GM18907 (cell line): ENCODE measurements around the gene HACD4.

Experiments used
- ATAC-seq: cut with Tn5 transposase; IDR thresholded peaks from one replicate; pipeline ENCODE4 v1.9.1; 2021; ENCODE audit warnings: mild to moderate bottlenecking, moderate library complexity; ENCODE audit not compliant: unreplicated experiment

Gene HACD4

DNA sequence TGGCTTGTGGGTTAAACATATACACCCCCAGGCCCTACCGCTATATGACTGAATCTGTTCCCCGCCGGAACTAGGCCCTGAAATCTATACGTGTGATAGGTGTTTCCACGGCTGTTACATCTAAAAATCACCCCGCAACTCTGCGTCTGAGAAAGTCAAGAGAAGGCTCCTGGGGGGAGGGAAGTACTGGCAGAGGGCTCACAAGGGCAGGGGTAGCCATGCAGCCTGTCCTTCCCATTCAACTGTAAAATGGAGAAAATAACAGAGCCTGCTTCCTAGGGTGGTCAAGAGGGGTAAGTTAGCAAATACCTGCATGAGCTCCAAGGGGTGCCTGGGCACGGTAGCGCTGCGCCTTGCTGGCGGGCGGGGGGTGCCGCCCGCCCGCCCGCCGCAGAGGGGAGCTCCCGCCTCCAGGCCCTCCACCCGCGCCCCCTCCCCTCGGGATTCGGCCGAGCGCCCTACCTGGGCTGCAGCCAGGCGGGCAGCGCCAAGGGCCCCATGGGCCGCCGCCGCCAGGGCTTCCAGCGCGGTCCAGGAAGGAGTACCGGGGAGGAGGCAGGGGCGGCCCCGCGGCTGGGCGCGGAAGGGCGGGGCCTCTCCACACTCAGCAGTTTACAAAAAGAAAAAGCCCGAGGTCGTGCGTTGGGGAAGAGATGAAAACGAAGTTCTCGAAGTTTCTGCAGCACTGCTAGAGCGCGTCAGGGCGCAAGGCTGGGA lies at the start of gene HACD4:
Gene HACD4, minus strand, starts transcription at position 550 of the 717 bp plus-strand sequence. Its CDS starts 50 bp downstream, at position 500.
- ATAC-seq, result peak; percentile 81

GRCh38 chr9:21080793-21081192 lies 49.4 kb upstream of the HACD4 start:
- ATAC-seq, result no peak

- ATAC-seq, result no peak
Measured at GRCh38 chr9:21078702-21079101, 47.3 kb upstream of the HACD4 start.

- no peak for ATAC-seq
Measured at GRCh38 chr9:21077781-21078180, 46.3 kb upstream of the HACD4 start, which contains the start of gene IFNB1. Gene IFNB1 (minus strand): TSS chr9:21077942. CDS start chr9:21077869, 73 bp downstream.

GRCh38 chr9:21075484-21075883 lies 44.0 kb upstream of the HACD4 start:
- no peak for ATAC-seq

- ATAC-seq, result no peak
Measured at GRCh38 chr9:21070906-21071305, 39.5 kb upstream of the HACD4 start.

DNA sequence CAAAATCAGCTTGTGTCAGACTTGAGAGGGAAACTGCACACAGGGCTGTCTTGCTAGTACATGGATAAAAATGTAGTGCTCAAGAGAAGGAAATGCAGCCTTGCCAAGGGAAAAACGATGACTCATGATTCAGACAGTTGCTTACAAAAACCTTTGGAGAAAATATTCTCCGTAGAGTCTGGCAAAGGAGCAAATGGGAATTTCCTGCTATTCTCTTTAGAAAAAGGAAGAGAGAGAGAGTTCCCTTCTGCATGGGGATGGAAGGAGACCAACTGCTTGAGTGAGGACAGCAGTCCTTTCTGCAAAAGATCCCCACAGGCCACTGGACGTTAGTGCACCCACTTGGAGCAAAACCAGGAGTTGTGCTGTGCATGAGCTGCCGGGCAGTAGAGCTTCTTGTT lies 38.7 kb upstream of the HACD4 start:
- ATAC-seq, result no peak

- ATAC-seq, result peak; percentile 86
Measured at GRCh38 chr9:21060919-21061561, 29.6 kb upstream of the HACD4 start.

- ATAC-seq, result no peak
Measured at GRCh38 chr9:21056931-21057330, 25.5 kb upstream of the HACD4 start.

DNA sequence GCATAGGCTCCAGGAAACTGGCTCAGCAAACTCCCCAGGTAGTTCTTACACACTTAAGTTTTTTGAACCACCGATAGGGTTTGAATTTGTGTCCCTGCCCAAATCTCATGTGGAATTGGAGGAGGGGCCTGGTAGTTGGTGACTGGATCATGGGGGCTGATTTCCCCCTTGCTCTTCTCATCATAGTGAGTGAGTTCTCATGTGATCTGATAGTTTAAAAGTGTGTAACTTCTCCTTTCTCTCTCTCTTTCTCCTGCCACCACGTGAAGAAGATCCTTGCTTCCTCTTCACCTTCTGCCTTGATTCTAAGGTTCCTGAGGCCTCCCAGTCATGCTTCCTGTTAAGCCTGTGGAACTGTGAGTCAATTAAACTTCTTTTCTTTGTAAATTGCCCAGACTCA lies 22.4 kb upstream of the HACD4 start:
- no peak for ATAC-seq

DNA sequence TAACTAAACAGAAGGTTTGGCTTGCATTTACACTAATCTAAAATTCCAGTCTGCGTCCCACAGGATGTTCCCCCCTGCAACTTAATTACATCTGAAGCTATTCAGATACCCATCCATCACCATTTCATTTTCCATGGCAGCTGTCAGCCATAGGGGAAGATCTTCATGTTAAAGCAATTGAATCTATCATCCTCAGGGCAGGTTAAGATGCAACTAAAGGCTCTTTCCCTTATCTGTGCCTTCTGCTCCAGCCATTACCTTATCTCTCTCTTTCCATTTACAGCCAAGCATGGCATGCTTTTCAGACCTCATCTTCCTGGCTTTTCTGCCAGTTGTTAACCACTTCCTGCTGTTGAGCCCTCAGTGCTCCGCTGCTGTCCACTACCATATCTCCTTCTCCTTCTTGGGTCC lies 15.8 kb upstream of the HACD4 start:
- no peak for ATAC-seq

DNA sequence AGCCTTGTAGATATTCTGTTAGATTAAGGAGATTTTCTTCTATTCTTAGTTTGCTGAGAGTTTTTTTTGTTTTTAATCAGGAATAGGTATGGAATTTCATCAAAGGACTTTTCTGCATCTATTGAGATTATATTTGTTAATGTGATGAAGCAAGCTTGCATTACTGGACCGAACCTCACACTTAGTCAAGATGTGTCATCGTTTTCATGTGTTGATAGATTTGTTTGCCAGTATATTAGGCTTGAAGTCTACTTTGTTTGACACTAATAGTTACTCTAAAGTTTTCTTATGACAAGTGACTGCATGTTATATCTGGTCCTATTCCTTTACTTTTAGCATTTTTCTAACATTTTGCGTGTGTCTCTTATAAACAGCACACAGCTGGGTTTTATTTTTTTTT lies 12.4 kb upstream of the HACD4 start:
- no peak for ATAC-seq

- no peak for ATAC-seq
Measured at GRCh38 chr9:21042466-21042865, 11.0 kb upstream of the HACD4 start.

DNA sequence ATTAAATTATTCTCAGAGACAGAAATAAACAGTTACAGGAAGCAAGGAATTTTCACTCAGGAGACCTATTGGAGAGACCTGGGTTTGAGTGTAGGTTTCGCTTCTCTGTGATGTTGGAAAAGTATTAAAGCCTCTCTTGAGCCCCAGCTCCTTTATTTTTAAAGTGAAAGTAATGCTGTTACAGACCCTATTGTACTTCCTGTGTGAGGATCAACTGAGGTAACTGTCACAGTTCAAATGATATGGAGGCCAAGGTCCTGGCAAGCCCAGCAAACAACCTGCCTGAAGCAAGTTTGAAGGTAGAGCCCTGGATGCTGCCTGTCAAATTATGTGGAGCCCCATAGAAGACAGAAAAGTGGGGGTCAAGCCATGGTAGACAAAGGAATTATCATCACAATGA lies 7.9 kb upstream of the HACD4 start:
- ATAC-seq, result no peak

GRCh38 chr9:21037278-21037677 lies 5.8 kb upstream of the HACD4 start:
- ATAC-seq, result no peak

DNA sequence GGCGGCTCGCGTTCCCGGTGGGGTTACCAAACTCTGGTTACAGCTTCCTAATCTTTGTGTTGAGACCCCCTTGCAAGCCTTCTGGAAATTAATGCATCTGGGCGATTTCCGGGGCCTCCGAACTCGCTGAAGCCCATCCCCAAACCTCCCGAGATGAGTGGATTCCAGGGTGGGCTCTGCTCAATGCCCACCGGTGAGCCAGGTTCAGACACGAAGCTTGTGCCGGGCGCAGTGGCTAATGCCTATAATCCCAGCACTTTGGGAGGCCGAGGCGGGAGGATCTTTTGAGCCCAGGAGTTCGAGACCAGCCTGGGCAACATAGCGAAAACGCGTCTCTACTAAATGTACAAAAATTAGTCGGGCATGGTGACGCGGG lies 356 bp upstream of the HACD4 start:
- ATAC-seq, result no peak

GRCh38 chr9:21030389-21031035 lies 928 bp downstream of the HACD4 start:
- ATAC-seq, result peak; percentile 86

DNA sequence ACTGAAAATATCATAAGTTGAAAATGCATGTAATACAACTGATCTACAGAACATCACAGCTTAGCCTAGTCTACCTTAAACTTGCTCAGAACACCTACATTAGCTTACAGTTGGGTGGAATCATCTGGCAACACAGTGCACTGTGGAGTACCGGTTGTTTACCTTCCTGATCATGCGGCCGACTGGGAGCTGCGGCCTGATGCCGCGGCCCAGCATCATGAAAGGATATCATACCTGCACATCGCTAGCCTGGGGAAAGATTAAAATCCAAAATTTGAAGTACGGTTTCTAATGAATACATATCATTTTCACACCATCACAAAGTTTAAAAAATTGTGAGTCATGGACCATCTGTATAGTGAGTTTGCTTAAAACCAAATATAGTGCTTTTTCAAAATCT lies 1.8 kb downstream of the HACD4 start:
- ATAC-seq, result no peak

- ATAC-seq, result no peak
Measured at GRCh38 chr9:21028466-21028865, 3.0 kb downstream of the HACD4 start.

GRCh38 chr9:21027295-21027694 lies 4.1 kb downstream of the HACD4 start:
- no peak for ATAC-seq

GRCh38 chr9:21023861-21024260 lies 7.6 kb downstream of the HACD4 start:
- ATAC-seq, result no peak

DNA sequence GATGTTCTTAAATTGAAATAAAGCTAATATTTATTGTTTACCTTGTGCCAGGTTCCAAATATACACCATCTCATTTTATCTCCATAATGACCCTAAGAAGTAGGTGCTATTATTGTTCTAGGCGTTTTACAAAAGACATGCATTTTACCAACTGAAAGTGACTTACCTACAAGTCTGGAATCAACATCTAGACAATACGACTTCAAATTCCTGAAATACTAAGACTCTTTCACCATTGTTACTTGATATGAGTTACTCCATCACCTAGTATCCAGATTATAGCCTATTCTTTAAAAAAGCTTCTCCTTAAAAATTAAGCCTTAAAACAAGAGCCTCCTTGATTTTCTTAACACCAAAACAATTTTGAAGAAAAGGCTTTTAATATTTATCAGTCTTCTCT lies 13.3 kb downstream of the HACD4 start:
- no peak for ATAC-seq
